ENCODE measurements around the gene ZNF683.

ZNF683 gene

DNA sequence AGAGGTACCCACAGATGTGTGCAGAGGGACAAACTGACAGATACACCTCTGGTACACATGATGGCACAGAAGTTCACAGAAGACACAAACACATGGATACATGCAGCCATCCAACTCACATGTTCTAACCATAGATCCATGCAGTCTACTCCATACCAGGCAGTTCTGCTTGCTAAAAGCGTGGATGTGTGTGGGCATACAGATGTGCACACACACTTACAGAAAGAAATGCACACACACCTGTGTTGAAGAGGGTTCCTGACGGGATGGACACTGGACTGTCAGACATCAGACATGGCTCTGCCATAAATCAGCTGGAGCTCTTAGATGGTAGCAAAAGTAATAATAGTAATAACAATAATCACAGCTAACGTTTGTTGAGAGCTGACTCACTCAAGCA is 48.0 kb downstream of the ZNF683 start:
- Histone ChIP-seq H3K36me3 (replicated peaks; ENCODE audit: insufficient read depth, low read length) (no peaks in the 10 kb centered on the region), H3K9me3 (replicated peaks; ENCODE audit: insufficient read depth, low read length) (no peaks in the 10 kb centered on the region), H3K9me2 (replicated peaks; ENCODE audit: insufficient read depth, low read length) (no peaks in the 10 kb centered on the region), H3K4me3 (ENCODE audit: low read length) (no peak overlapping the region), H3K9ac (ENCODE audit: low read length) (no peak overlapping the region), H3F3A (ENCODE audit: insufficient read depth, low read length) (no peaks in the 10 kb centered on the region), H2AFZ (ENCODE audit: low read length) (no peak overlapping the region), H3K27ac (ENCODE audit: low read length) (no peak overlapping the region), H3K4me2 (ENCODE audit: low read depth, low read length) (no peak overlapping the region), H3K79me2 (ENCODE audit: low read length) (no peaks in the 10 kb centered on the region), H4K20me1 (ENCODE audit: insufficient read depth, low read length) (no peaks in the 10 kb centered on the region), H3K4me1 (ENCODE audit: low read length) (peaks cover 4% of the 10 kb centered on the region), H3K27me3 (replicated peaks; ENCODE audit: insufficient read depth, low read length) (no peaks in the 10 kb centered on the region)
- no peak for DNase-seq
- TF ChIP-seq EZH2 (optimal IDR thresholded peaks at IDR 0.05; ENCODE audit: low read depth, low read length) = no peak
- TF ChIP-seq, protein P1, sequence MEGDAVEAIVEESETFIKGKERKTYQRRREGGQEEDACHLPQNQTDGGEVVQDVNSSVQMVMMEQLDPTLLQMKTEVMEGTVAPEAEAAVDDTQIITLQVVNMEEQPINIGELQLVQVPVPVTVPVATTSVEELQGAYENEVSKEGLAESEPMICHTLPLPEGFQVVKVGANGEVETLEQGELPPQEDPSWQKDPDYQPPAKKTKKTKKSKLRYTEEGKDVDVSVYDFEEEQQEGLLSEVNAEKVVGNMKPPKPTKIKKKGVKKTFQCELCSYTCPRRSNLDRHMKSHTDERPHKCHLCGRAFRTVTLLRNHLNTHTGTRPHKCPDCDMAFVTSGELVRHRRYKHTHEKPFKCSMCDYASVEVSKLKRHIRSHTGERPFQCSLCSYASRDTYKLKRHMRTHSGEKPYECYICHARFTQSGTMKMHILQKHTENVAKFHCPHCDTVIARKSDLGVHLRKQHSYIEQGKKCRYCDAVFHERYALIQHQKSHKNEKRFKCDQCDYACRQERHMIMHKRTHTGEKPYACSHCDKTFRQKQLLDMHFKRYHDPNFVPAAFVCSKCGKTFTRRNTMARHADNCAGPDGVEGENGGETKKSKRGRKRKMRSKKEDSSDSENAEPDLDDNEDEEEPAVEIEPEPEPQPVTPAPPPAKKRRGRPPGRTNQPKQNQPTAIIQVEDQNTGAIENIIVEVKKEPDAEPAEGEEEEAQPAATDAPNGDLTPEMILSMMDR (IDR thresholded peaks at IDR 0.05; ENCODE audit: low read length) = no peak
- TF ChIP-seq EZH2phosphoT487 (IDR thresholded peaks at IDR 0.05; ENCODE audit: low read length) = no peak

DNA sequence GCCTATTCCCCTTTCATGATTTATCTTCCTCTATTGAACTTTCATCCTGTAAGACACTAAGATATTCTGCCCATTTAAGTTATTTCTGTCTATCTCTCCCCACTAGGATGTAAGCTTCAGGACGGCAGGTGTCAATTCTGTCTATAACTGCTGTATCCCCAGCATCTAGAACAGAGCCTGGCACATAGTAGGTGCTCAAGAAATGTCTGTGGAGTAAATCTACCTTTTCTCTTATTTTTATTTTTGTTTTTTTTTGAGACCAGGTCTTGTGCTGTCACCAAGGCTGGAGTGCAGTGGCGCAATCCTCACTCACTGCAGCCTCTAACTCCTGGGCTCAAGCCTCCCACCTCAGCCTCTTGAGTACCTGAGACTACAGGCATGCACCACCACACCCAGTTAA is 49.2 kb downstream of the ZNF683 start:
- no peaks in the 10 kb centered on the region for H4K20me1 ChIP-seq (ENCODE audit: insufficient read depth, low read length)
- H3K4me1 ChIP-seq (ENCODE audit: low read length) = peaks cover 4% of the 10 kb centered on the region
- H3F3A ChIP-seq (ENCODE audit: insufficient read depth, low read length) = no peaks in the 10 kb centered on the region
- H3K9me2 ChIP-seq (replicated peaks; ENCODE audit: insufficient read depth, low read length) = no peaks in the 10 kb centered on the region
- H3K79me2 ChIP-seq (ENCODE audit: low read length) = no peaks in the 10 kb centered on the region
- H3K36me3 ChIP-seq (replicated peaks; ENCODE audit: insufficient read depth, low read length) = no peaks in the 10 kb centered on the region
- H3K4me2 ChIP-seq (ENCODE audit: low read depth, low read length) = no peak overlapping the region
- H3K9me3 ChIP-seq (replicated peaks; ENCODE audit: insufficient read depth, low read length) = no peaks in the 10 kb centered on the region
- H3K27me3 ChIP-seq (replicated peaks; ENCODE audit: insufficient read depth, low read length) = no peaks in the 10 kb centered on the region
- no peak overlapping the region for H3K4me3 ChIP-seq (ENCODE audit: low read length)
- no peak overlapping the region for H3K9ac ChIP-seq (ENCODE audit: low read length)
- no peak overlapping the region for H3K27ac ChIP-seq (ENCODE audit: low read length)
- TF ChIP-seq EZH2 (optimal IDR thresholded peaks at IDR 0.05; ENCODE audit: low read depth, low read length) (no peak), EZH2phosphoT487 (IDR thresholded peaks at IDR 0.05; ENCODE audit: low read length) (no peak)
- TF ChIP-seq, protein P1 (IDR thresholded peaks at IDR 0.05; ENCODE audit: low read length) = no peak
- DNase-seq = no peak
- H2AFZ ChIP-seq (ENCODE audit: low read length) = no peak overlapping the region

DNA sequence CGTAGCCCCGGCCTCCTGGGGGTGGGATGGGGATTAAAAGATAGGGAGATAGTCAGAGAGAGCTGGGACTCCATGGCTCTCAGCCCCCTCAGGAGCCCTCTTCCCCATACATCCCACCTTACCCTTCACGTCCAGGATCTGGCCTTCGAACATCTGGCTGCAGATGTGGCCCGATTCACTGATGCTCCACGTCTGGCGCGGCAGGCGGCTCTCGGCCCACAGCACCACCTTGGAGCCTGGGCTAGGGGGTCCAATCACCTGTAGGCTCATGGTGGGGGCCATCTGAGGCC is 50.6 kb downstream of the ZNF683 start:
- Histone ChIP-seq H4K20me1 (ENCODE audit: insufficient read depth, low read length) (no peaks in the 10 kb centered on the region), H3K9ac (ENCODE audit: low read length) (no peak overlapping the region), H3K36me3 (replicated peaks; ENCODE audit: insufficient read depth, low read length) (no peaks in the 10 kb centered on the region), H3K4me2 (ENCODE audit: low read depth, low read length) (no peak overlapping the region), H2AFZ (ENCODE audit: low read length) (no peak overlapping the region), H3K79me2 (ENCODE audit: low read length) (no peaks in the 10 kb centered on the region), H3K27me3 (replicated peaks; ENCODE audit: insufficient read depth, low read length) (no peaks in the 10 kb centered on the region), H3K4me3 (ENCODE audit: low read length) (no peak overlapping the region), H3F3A (ENCODE audit: insufficient read depth, low read length) (no peaks in the 10 kb centered on the region), H3K9me3 (replicated peaks; ENCODE audit: insufficient read depth, low read length) (no peaks in the 10 kb centered on the region), H3K9me2 (replicated peaks; ENCODE audit: insufficient read depth, low read length) (no peaks in the 10 kb centered on the region), H3K4me1 (ENCODE audit: low read length) (peaks cover 10% of the 10 kb centered on the region), H3K27ac (ENCODE audit: low read length) (no peak overlapping the region)
- DNase-seq = no peak
- TF ChIP-seq, protein P1 (IDR thresholded peaks at IDR 0.05; ENCODE audit: low read length) = no peak
- no peak for TF ChIP-seq EZH2phosphoT487 (IDR thresholded peaks at IDR 0.05; ENCODE audit: low read length)
